Measurements from ENCODE around the gene C1QL4.

GRCh38 chr12:49314811-49315210 lies 22.2 kb downstream of the C1QL4 start:
- TF ChIP-seq BACH2 (CRISPR knock-in tag; IDR thresholded peaks at IDR 0.05; ENCODE audit: borderline replicate concordance), result no peak
- no peak for TF ChIP-seq ZNF8 (CRISPR knock-in tag; IDR thresholded peaks at IDR 0.05)
- TF ChIP-seq ZFP3 (CRISPR knock-in tag; IDR thresholded peaks at IDR 0.05), result no peak
- no peak for TF ChIP-seq PATZ1 (CRISPR knock-in tag; IDR thresholded peaks at IDR 0.05; ENCODE audit: borderline replicate concordance)

Measured in SK-N-SH treated with all-trans-retinoic acid at 6 μM for 48 hours (cell line).